NCI-H526 (cell line): ENCODE data around the gene PLA2G4B.

Experiments
- DNase-seq, 2 experiments: peaks; one replicate each; lab custom pipeline; 2025; lab: John Stamatoyannopoulos, UW

Gene PLA2G4B

DNA sequence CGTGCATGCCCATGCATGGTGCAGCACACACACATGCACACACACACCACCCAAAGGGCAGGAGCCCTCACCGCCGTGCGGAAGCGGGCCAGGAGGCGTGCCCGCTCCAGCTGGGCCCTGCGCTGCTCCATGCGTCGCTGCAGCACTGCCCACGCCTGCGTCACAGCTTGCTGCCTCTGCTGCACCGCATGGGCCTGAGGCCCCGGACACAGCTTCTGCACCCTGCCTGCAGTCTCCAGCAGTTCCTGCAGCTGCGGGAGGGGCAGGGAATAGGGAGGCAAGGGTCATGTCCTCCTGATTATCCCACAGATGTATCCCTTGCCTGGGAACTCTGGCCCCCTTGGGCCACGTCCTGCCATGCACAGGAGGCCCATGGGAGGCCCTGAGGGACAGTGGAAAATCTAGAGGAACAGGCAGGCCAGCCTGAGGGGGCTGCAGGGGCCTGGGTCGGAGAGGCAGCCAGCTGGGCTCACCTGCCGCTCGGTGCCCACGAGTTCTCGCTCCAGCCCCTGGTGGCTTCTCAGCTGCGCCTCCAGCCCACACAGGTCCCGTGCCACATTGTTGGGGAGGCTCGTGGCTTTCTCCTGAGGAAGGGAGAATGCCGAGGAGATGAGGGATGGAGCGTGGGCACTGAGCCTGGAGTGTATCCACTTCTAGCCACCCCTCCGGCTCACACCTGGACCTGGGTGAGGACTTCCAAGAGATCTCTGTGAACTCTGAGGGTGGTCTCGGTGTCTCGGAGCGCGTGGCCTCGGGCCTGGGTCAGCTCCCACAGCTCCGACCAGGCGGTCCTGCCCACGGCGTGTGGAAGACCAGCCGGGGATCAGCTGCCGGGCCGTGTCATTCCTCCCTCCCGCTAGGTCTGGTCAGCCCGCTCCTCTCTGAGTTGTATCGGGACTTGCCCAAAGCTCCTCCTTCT, 31.4 kb downstream of the PLA2G4B start:
- DNase-seq: no peak

DNA sequence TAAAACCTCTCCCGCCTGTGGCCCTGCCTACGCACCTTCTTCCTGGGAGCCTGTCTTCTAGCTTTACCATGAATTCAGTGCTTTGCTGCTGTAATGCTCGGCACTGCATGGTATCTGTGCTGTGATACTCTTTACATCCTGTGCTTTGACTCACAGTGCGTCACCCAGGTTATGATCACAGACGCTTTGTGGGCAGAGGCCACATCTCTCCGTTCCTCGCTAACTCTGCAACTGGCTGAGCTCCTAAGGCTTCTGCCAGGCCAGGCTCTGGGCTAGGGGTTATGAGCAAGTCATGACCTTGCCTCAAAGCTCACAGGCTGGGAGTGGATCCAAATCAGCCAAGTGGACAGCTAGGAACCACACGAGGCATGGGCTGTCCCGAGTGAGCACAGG, 32.0 kb downstream of the PLA2G4B start:
- no peak for DNase-seq

DNA sequence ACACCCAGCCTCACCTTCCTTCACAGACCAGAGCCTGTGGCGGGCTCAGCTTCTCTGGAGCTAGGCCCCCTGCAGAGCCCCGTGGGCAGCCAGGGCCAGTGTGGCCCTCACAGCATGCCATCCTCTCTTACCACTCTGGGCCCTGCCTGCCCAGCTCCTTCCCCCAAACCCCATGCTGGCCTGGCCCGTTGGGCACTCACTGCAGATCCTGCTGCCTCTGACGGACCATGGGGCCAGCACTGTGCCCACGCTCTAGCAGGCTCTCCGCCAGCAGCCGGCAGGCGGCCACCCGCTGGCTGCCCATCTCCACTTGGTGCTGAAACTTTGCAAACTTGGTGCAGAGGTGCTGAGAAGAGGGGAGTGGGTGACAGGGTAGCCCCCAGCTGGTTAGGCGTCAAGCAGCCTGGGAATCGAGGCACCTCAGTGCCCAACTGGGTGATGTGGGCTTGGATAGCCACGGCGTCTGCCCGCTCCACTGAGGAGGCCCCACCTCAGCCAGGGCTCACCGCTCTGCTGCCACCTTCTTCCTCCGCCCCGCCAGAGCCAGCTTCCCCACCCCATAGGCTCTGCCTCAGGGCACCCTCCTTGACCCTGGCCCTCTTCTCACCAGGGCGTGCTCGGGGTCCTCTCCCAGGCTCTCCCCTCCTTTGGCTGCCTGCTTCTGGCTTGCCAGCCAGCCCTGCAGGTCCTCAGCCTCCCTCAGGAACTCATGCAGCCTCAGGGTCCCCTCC, 32.7 kb downstream of the PLA2G4B start:
- DNase-seq: no peak

DNA sequence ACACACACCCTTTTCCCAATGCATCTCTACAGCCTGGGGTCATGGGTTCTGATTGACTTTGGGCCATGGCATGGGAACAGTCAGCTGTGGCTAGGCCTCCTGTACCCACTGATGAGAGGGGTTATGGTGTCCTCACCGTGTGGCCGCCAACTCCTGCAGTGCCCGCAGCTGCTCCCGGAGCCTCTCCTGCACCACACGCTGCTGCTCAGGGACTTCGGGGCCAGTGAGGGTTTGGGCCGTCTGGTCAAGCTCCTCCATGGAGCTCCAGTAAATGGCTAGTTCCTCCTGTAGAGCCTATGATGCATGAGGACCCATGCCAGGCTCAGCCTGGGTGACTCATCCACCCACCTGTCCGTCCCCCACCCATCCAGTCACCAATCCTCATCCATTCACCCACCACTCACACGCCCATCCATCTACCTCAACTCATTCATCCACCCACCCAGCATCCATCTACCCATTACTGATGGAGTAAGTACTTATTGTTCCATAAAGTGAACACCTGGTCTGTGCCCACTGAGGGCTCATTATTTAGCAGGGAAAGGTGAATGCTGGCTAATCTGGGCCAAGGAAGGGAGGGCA, 33.6 kb downstream of the PLA2G4B start:
- no peak for DNase-seq

DNA sequence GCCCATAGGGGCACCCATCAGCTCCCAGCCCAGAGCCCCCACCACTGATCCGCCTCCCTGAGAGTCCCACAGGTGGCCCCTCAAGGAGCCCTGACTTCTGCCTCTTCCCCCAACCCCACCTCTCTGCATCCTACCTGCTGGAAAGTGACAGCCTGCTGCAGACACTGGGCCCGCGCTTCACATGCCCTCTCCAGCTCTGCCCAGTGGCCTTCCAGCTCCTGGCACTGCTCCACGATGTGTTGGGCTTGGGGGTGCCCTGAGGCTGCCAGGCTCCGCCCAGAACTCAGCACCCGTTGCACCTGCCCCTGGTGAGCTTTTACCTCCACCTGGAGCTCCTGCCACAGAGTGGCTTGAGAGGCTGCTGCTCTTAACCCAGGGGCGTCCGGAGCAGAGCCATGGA, 35.1 kb downstream of the PLA2G4B start:
- no peak for DNase-seq

DNA sequence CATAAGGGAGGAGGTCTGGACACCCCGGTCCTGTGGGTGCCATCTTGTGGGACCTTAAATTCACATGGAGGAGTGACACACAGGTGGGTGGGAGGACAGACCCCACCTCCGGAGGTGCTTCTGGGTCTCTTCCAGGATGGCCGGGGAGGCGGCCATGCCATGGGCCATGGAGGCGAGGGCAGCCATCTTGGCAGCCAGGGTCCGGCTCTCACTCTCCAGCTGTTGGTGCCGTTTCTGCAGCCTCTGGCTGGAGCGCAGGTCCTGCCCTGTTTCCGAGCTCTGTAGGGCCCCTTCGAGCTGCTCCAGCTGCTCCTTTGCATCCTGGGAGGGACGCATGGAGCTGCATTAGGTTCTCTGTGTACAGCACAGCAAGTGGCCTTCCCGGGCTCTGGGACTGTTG, 36.1 kb downstream of the PLA2G4B start:
- no peak for DNase-seq

DNA sequence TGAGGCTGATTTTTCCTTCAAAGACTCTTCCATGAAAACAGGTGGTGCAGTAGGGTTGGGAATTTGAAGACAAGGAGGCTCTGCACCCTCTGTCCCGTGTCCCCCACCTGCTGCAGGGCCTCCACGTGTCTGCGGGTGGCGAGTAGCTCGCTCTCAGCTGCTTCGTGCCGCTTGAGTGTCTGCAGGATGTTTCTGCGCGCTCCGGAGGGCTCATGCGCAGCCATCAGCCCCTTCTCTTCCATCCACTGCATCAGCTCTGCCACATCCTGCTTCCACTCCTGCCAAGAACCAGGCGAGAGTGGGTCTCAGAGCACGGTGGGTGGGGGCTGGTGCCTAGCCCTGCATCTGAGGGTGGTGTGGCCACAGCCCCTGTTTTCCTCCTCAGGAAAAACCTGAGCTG, 37.4 kb downstream of the PLA2G4B start:
- no peak for DNase-seq

DNA sequence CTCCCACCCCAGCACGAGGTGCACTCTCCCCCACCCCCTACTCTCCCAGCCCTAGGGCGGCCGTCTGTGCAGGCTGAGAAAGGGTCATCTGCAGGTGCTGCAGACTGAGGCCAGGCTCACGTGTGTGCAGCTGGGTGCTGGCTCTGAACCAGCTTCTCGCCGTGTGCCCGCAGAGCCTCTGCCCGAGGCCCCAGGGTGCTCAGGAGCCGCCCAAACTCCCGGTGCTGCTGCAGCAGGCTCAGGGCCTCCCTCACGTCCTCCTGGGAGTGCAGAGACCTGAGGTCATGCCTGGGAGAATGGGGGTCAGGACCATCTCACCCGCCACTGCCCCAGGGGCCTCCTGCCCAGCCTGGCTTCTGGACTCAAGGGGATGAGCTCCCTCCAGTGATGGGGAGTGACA, 38.0 kb downstream of the PLA2G4B start:
- DNase-seq: no peak

DNA sequence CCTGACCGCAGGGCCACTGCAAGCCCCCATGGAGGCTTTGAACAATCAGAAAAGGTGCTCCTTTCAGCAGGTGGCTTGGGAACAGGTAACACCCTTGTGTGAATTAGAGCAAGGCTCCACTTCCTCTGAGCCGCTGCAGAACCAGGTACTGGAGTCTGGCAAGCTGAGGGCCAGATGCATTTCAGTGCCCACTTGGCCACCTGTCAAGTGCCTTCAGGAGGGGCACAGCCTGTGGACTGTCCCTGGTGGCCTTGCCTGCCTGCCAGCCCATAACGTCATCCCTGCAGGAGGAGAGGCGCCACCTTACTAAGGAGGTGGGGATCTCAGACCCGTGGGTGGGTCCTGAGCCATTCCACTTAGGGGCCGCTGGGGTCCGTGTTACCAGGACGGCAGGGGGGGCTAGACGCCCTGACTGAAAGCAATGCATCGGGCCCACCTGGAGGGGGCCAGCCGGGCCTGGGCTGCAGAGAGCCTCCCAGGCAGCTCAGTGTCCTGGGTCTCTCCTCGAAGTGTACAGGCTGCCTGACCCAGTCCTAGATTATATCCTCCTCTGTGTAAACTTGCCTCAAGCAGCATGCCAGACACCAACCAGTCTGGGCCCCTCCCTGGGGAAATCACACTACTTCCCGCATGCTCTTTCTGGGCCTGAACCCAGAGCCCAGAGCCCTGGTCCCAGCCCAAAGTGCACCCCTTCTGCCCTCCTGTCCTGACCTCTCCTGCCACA, 39.1 kb downstream of the PLA2G4B start:
- DNase-seq: no peak

DNA sequence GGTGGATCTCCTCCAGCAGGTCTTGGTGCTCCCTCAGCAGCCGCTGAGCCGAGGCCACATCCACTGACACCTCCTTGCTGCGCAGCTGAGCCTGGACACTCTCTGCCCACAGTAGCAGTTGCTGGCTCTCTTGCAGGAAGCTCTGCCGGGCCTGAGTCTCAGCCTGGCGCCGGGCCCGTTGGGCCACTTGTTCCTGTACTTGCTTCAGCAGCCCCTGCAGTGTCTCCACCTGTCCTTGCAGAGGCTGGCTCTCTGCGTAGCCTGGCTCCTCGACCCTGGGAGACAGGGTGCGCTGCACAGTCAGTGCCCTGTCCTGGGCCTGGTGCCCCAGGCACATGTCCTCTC, 39.7 kb downstream of the PLA2G4B start:
- no peak for DNase-seq

DNA sequence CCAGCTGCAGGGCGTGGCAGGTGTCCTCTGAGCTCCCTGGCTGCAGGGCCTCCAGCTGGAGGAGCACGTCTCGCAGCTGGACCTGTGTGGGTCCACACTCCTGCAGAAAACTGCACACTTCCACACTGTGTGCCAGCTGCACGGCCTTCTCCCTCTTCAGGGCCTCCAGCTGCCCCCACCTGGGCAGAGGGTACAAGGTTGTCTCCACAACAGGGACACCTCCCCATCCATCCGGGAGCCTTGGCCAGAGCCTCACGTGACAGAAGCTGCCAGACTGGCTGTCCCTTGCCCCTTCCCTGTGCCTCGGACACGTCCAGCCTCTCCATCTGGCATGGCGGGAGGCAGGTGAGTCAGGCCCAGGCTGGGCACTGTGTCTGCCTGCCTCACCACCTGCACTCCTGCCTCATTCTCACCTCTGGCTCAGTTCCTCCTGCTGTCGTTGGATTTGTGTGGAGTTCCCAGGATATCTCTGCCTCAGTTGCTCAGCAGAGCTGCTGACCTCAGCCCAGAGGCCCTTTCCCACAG, 40.7 kb downstream of the PLA2G4B start:
- no peak for DNase-seq

DNA sequence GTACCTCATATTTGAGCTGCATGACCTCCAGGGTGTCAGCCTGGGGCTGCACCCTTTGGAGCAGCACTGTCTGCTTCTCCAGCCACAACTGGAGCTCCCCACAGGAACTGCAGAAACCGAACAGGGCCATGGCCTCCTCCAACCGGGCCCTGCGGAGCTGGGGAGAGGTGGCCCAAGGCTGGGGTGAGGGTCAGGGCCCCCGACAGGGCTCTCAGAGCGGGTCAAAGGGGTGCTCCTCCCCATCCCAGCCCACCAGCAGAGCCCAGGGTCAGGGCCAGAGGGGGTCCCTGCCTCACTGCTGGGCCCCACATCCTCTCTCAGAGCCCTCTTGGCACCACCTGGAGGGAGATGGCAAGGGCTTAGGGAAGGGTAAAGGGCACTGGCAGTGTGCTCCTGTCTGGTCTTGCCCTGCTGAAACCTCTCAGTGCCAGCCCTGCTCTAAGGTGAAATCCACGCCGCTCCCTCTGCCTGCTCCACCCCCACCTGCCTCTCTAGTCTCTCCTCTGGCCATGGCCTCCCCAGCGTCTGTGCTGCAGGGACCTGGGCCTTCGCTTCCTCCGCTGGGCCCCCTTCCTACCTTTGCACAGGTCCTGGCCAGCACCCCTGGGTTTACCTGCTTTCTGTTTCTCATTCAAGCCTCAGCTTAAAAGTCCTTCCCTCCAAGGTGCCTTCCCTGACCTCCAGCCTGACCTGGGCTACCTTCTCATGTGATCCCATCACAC, 41.7 kb downstream of the PLA2G4B start:
- DNase-seq: no peak

DNA sequence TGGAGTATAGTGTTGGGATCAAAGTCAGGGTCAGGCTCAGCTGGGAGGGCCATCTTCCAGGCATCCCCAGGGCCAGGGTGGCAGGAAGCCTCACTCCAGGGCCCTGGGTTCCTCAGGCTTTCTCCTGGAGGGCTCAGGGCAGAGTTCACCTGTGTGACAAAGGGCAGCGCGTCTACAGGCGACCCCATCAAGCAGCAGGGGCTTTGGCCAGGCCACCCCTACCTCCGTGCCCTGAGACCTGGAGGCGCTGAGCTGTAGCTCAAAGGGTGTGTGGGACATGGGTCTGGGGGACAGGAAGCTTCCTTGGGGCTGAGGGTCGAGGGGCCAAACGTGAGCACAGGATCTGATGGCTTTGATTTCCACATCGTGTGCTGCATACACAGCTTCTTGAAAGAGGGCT, 42.4 kb downstream of the PLA2G4B start:
- DNase-seq: no peak

DNA sequence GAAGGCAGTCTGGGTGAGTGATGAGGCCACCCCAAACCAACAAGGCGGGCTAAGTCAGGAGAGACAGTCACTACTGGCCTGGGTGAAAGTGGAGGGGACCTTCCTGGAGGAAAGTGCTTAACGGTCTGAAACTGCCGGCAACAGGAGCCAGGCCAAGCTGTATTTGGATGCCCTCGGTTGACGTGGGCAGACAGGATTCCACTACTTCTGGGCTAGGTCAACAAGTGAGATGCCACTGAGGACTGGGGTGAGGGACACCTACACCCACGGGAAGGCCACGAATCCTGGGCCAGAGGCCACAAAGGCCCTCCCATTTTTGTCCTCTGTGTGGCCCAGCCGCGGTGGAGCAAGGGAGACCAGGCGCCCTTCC, 42.9 kb downstream of the PLA2G4B start:
- no peak for DNase-seq

DNA sequence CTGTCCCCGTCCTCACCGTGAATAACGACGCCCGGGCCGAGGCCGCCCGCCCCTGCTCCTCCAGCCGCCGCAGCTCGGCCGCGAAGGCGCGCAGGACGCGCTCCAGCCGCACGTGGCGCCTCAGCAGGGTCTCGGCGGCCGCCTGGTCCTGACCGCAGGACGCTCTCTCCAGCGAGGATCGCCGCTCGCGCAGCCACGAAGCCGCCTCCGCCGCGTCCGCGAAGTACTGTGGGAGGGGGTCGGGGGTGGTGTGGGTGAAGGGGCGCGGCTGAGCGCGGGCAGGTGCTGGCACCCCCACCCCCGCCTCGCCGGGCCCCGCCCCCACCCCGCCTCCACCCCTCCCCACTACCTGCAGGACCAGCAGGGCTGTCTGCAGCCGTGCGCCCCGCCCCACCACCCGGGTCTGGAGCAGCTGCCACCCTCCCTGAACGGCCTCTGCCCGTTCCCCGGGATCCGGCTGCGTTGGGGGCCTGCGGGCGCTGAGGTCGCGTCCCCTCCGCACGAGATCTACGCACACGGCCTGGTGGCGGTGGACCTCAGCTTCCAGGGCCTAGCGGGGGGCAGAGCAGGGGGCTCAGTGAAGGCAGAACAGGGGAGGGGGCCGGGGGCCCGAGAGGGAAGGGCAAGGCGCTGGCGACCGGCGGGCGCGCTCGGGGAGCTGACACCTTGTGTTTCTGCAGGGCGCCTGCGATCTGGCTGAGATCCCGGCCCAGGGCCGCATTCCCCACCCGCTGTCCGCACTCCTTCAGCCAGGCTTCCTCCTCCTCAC, 43.5 kb downstream of the PLA2G4B start:
- DNase-seq: peak in 1 of 2 experiments; percentile 72

DNA sequence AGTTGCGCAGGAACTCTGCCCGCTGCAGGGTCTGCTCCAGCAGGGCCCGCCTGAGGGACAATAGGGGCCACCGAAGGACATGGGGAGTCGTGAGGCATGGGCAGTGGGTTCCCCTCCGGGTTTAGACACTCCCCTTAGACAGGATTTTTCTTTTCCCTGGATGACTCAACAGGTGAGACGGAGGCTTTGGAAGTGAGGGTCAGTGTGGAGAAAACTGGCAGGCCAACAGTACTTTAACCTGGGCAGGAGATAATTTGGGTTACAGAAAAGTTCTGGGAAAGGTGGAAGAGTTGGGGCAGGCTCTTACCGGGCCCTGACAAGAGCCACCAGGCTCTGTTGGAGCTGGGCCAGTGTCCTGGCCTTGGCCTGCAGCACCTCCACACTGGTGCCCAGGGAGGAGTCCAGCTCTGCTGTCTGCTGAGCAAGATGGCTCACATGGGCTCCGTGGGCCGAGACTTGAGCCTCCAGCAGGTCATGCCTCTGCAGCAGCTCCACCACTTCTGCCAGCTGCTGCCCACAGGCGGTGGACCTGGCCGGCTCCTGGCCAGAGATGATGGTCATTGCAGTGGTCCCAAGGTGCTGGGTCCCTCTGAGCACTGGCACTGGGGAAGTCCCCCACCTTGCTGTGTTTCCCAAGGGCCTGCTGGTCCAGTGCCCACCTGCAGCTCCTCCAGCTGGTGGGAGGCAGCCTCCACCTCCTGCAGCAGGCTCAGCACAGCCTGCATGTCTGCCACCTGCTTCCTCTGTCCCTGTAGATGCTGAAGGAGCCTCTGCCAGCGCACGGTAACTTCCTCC, 44.2 kb downstream of the PLA2G4B start:
- DNase-seq: no peak

DNA sequence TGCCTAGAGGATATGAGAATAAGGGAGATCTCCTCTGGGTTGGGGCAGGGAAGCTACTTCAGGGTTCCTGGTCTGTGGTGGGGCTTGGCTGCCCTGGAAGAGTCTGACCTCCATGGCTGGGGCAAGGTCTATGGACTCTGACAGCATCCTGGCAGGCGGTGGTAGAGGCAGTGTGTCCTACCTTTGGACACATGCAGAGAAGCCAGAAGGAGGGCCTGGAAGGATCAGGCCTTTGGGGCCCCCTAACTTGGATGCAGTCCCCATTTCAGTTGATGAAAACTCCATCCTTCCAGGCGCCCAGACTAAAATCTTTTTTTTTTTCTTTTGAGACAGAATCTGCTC, 44.8 kb downstream of the PLA2G4B start:
- no peak for DNase-seq

DNA sequence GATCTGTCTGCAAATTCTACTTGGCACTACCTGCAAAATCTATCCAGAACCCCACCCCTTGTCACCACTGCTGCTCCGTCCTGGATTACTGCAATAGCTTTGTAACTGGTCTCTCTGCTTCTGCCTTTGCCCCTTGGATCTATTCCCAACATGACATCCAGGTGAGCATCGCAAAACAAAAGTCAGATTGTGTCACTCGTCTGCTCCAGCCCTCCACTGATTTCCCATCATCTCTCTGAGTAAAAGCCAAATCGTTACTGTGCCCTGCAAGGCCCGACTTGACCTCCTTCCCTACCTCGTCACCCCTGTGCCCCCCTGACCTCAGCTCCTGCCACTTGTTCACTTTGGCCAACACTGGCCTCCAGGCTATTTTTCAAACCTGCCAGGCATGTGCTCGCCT, 45.8 kb downstream of the PLA2G4B start:
- no peak for DNase-seq

DNA sequence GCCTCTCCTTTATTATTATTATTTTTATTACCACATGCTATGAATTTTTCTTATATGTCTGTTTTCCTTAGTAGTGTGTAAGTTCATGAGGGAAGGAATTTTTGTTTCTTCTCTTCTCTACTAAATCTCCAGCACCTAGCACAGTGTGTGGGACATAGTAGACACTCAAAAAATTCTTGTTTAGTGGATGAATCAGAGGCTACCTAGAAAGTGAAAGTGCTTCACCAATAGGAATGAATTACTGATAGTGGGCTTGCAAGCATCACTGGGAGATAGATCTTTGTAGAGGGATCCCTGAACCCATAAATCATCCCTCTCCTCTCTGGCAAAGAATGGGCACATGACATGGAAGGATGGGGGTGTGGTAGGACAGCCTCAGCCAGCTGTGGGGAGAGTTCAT, 46.7 kb downstream of the PLA2G4B start:
- no peak for DNase-seq

DNA sequence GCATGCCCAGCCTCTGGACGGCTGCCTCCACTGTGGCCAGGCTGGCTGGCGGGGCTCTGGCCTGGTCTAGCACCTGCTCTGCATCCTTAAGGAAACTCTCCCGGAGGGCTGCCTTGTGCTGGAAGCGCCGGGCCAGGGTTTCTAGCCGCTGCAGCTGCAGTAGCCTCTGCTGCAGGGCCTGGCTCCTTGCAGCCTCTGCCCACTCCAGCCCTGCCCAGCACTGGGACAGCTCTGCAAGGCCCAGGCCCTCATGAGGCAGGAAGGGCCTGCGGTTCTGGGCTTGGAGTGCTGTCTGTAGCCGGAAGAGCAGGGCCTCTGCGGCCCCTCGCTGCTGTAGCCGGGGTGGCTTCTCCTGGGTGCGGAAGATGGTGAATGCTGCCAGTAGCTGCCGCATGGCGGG, 47.2 kb downstream of the PLA2G4B start:
- no peak for DNase-seq
